T-cell (primary cell): ENCODE data around the gene RPAP3. TPM values are rescaled to one million over a fixed set of nuclear protein-coding genes. Genes with fewer than 3 reads are reported as not detected.
"Not testable (repeated sequence)": the region's sequence is repeated elsewhere in the genome, so short reads cannot be mapped to it uniquely, and the experiment has no call there.

Experiments used
- ATAC-seq, 4 experiments: fragments of 200-7000 bp in 3 of 4; fragments of 150-1000 bp in 1 of 4; cut with Tn5 transposase; replicated peaks in 1 of 4; 1 replicate in 3 of 4; 2 replicates in 1 of 4; pipeline ENCODE4 v1.10.0; 2021; ENCODE audit warnings: moderate library complexity in 3 of 4, mild to moderate bottlenecking in 2 of 4, moderate number of reproducible peaks in 1 of 4
- CTCF ChIA-PET, 2 donors: fragments of 300-600 bp; sonication (Branson Sonifier 250); formaldehyde crosslinking; loops; one replicate each; lab custom pipeline; 2022; ENCODE audit warnings: antibody characterized with exemption in 2 of 2; lab: Charles Lee
- POLR2A ChIA-PET, 2 donors: fragments of 300-600 bp; sonication (Branson Sonifier 250); formaldehyde crosslinking; loops; one replicate each; lab custom pipeline; 2022; ENCODE audit warnings: antibody characterized with exemption in 2 of 2; lab: Charles Lee
- DNase-seq, 35 experiments: peaks; one replicate each; pipeline versions ENCODE4 v3.0.0 to v3.0.0-alpha.2; 2013 to 2023
- H3K27ac ChIP-seq: one replicate; pipeline ENCODE4 v1.5.1; 2013; ENCODE audit warnings: low read length
- H3K27me3 ChIP-seq, 2 experiments: replicated peaks in 1 of 2; 1 replicate in 1 of 2; 2 replicates in 1 of 2; pipeline versions ENCODE4 v1.6.1 to v1.7.0; 2013; ENCODE audit warnings: low read length in 1 of 2, mixed read lengths in 1 of 2; ENCODE audit not compliant: control insufficient read depth in 2 of 2, insufficient read depth in 2 of 2; ENCODE audit errors: extremely low read depth in 1 of 2
- H3K36me3 ChIP-seq, 2 donors: 1 replicate in 1 of 2; 2 replicates in 1 of 2; pipeline versions ENCODE4 v1.6.1 to v1.7.0; 2013; ENCODE audit warnings: low read length in 1 of 2; ENCODE audit not compliant: control insufficient read depth in 2 of 2, insufficient read depth in 1 of 2; ENCODE audit errors: extremely low read depth in 1 of 2
- H3K4me1 ChIP-seq, 2 experiments: 1 replicate in 1 of 2; 2 replicates in 1 of 2; pipeline versions ENCODE4 v1.6.1 to v1.7.0; 2013; ENCODE audit warnings: low read length in 2 of 2, mixed read lengths in 1 of 2; ENCODE audit not compliant: insufficient read depth in 2 of 2, control insufficient read depth in 1 of 2; ENCODE audit errors: extremely low read depth in 1 of 2
- H3K4me3 ChIP-seq, 2 donors: 1 replicate in 1 of 2; 2 replicates in 1 of 2; pipeline versions ENCODE4 v1.5.1 to v1.7.0; 2013; ENCODE audit warnings: mild to moderate bottlenecking in 2 of 2, low read length in 1 of 2, moderate library complexity in 1 of 2; ENCODE audit not compliant: control insufficient read depth in 1 of 2; ENCODE audit errors: extremely low read depth in 1 of 2
- H3K9me3 ChIP-seq: 2 replicates; pipeline ENCODE4 v1.7.0; 2013
- H3K27ac Mint-ChIP-seq, 2 donors: one replicate each; pipeline ENCODE4 v1.8.0; 2020 to 2021; ENCODE audit warnings: mild to moderate bottlenecking in 2 of 2, mixed read lengths in 2 of 2
- H3K27me3 Mint-ChIP-seq, 2 donors: one replicate each; pipeline ENCODE4 v1.8.0; 2021 to 2022; ENCODE audit warnings: mixed read lengths in 2 of 2
- H3K36me3 Mint-ChIP-seq: one replicate; pipeline ENCODE4 v1.8.0; 2021; ENCODE audit warnings: mixed read lengths
- H3K4me1 Mint-ChIP-seq, 3 donors: one replicate each; pipeline ENCODE4 v1.8.0; 2020 to 2022; ENCODE audit warnings: mixed read lengths in 3 of 3, mild to moderate bottlenecking in 1 of 3
- H3K4me3 Mint-ChIP-seq, 3 donors: one replicate each; pipeline ENCODE4 v1.8.0; 2020 to 2022; ENCODE audit warnings: mild to moderate bottlenecking in 3 of 3, mixed read lengths in 3 of 3, moderate library complexity in 3 of 3
- H3K9me3 Mint-ChIP-seq, 3 donors: one replicate each; pipeline ENCODE4 v1.8.0; 2020 to 2022; ENCODE audit warnings: mixed read lengths in 3 of 3
- WGBS: methylation state at CpG from one replicate; pipeline ENCODE4 v1.1.5; 2013; ENCODE audit warnings: missing lambda C conversion rate; ENCODE audit not compliant: insufficient coverage; 5-methylcytosine and 5-hydroxymethylcytosine counted together
- total RNA-seq, 35 experiments: library from RNA in 6 of 35; stranded (reverse) in 6 of 35; fragments of 120-200 nt in 1 of 35; gene quantifications; one replicate each; pipeline versions ENCODE4 v1.2.1 to v1.2.4 and lab custom pipeline; 2013 to 2026

RPAP3 gene
- total RNA-seq, 5 donors from 2014 or later (not counting 1 experiment from before 2014, with no cell fraction given), result 24.0 to 33.5 (median 29.4) TPM

DNA sequence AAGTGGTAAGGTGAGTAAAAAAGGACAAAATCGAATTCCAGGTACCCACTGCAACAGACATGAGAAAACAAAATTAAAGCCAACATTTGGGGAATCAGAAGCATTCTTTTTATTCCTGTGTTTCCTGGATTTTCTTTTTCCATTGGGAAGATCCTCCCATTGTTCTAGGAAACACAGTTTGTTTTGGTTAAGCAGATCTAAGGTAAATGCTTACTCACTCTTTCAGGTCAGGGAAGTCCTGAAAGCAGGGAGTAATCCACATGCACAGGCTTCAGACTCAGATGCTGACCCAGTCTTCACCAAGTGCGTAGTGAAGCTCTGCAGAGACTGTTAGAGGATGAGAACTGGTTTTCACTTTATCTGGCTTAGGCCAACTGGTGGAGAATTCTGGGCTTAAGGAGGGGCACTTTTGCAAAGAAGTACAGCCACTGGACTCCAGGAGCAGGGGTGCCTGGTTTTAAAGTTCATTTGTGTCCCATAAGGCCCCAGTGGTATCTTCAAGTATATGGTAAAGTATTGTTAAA lies 57.7 kb downstream of the RPAP3 start:
- ATAC-seq, result no peak
- no peaks in the 10 kb centered on the region for H3K27me3 Mint-ChIP-seq
- H3K4me1 Mint-ChIP-seq, result peaks cover 12 to 15% (median 14%) of the 10 kb centered on the region in 3 donors
- no peak for DNase-seq
- 100% methylated on average over 1 of the region's 2 CpGs for WGBS
- Histone ChIP-seq H3K27me3 (no peaks in the 10 kb centered on the region), H3K4me1 (peaks cover 0 to 9% of the 10 kb centered on the region in 2 experiments), H3K36me3 (peaks cover 0 to 4% of the 10 kb centered on the region in 2 donors), H3K4me3 (no peak overlapping the region), H3K9me3 (no peaks in the 10 kb centered on the region), H3K27ac (no peak overlapping the region)
- H3K9me3 Mint-ChIP-seq, result peaks cover 6 to 15% (median 11%) of the 10 kb centered on the region in 3 donors
- peaks cover 27% of the 10 kb centered on the region for H3K36me3 Mint-ChIP-seq
- POLR2A ChIA-PET, result no interaction called here
- H3K4me3 Mint-ChIP-seq, result no peak overlapping the region
- H3K27ac Mint-ChIP-seq, result no peak overlapping the region
- CTCF ChIA-PET, result no interaction called here

GRCh38 chr12:47642310-47642709 lies 63.5 kb downstream of the RPAP3 start:
- DNase-seq, H3K9me3 ChIP-seq, POLR2A ChIA-PET, H3K4me1 ChIP-seq, H3K27me3 ChIP-seq, CTCF ChIA-PET, H3K36me3 ChIP-seq, H3K27ac ChIP-seq, H3K4me3 ChIP-seq, ATAC-seq, H3K4me1 Mint-ChIP-seq, H3K27me3 Mint-ChIP-seq, H3K4me3 Mint-ChIP-seq, H3K27ac Mint-ChIP-seq: not testable (repeated sequence)
- WGBS, result 100% methylated on average over 2 of the region's 3 CpGs
- Mint-ChIP-seq H3K36me3 (peaks cover 77% of the 10 kb centered on the region), H3K9me3 (peaks cover 29 to 64% (median 49%) of the 10 kb centered on the region in 3 donors)

GRCh38 chr12:47636908-47637780 lies 68.7 kb downstream of the RPAP3 start:
- POLR2A ChIA-PET, result no interaction called here

GRCh38 chr12:47635770-47636169 lies 70.1 kb downstream of the RPAP3 start:
- H3K27ac ChIP-seq, H3K4me1 Mint-ChIP-seq, H3K27ac Mint-ChIP-seq, H3K36me3 ChIP-seq, DNase-seq, H3K9me3 ChIP-seq, H3K4me3 ChIP-seq, POLR2A ChIA-PET, H3K4me3 Mint-ChIP-seq, H3K27me3 Mint-ChIP-seq, ATAC-seq, H3K4me1 ChIP-seq, H3K27me3 ChIP-seq: not testable (repeated sequence)
- CTCF ChIA-PET, result interaction anchor here in 1 of 2 donors (0.7 kb wide), 1 partner anchor 603 kb away, joined by 3 read pairs; no protein-coding TSS in a partner anchor
- Mint-ChIP-seq H3K9me3 (peaks cover 23 to 32% (median 26%) of the 10 kb centered on the region in 3 donors), H3K36me3 (peaks cover 67% of the 10 kb centered on the region)

More at GRCh38 chr12:47636908-47637780, 68.7 kb downstream of the RPAP3 start:
- Mint-ChIP-seq H3K4me1 (peaks cover 0 to 5% (median 2%) of the 10 kb centered on the region in 3 donors), H3K27ac (no peak overlapping the region), H3K4me3 (no peak overlapping the region), H3K9me3 (peaks cover 23 to 42% (median 34%) of the 10 kb centered on the region in 3 donors), H3K27me3 (no peaks in the 10 kb centered on the region), H3K36me3 (peaks cover 66% of the 10 kb centered on the region)
- Histone ChIP-seq H3K36me3 (no peaks in the 10 kb centered on the region), H3K27me3 (no peaks in the 10 kb centered on the region), H3K4me1 (no peaks in the 10 kb centered on the region), H3K9me3 (peaks cover 3% of the 10 kb centered on the region), H3K27ac (no peak overlapping the region), H3K4me3 (no peak overlapping the region)
- DNase-seq (peak in 25 of 35 experiments; percentile 0 to 48 (median 18)), ATAC-seq (no peak)
- CTCF ChIA-PET, result interaction anchor here in 1 of 2 donors (0.6 to 1.0 kb wide), 3 partner anchors 24 to 243 kb away, joined by 3 to 5 read pairs (median 3); no protein-coding TSS in a partner anchor
- 73% methylated on average over 6 of the region's 8 CpGs for WGBS

DNA sequence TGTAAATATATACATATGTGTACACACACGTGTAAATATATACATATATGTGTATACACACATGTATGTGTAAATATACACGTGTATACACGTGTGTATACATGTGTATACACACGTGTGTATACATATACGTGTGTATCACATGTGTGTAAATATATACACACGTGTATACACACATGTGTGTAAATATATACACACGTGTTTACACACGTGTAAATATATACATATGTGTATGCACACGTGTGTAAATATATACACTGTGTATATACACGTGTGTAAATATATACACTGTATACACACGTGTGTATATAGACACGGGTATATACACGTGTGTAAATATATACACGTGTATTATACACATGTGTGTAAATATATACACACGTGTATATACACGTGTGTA lies 71.7 kb downstream of the RPAP3 start:
- H3K27ac Mint-ChIP-seq, result no peak overlapping the region
- no peak overlapping the region for H3K4me3 Mint-ChIP-seq
- ATAC-seq (no peak), DNase-seq (peak in 1 of 35 experiments; percentile 4)
- no peaks in the 10 kb centered on the region for H3K27me3 Mint-ChIP-seq
- peaks cover 2 to 7% (median 5%) of the 10 kb centered on the region in 3 donors for H3K4me1 Mint-ChIP-seq
- no peaks in the 10 kb centered on the region for H3K27me3 ChIP-seq
- CTCF ChIA-PET, result no interaction called here
- peaks cover 16 to 25% (median 21%) of the 10 kb centered on the region in 3 donors for H3K9me3 Mint-ChIP-seq
- no peak overlapping the region for H3K4me3 ChIP-seq
- POLR2A ChIA-PET, result no interaction called here
- WGBS, result no CpG with 5 or more reads among the region's 16 CpGs
- H3K4me1 ChIP-seq, result no peaks in the 10 kb centered on the region
- H3K9me3 ChIP-seq, result no peaks in the 10 kb centered on the region
- H3K36me3 ChIP-seq, result no peaks in the 10 kb centered on the region
- no peak overlapping the region for H3K27ac ChIP-seq
- H3K36me3 Mint-ChIP-seq, result peaks cover 65% of the 10 kb centered on the region

DNA sequence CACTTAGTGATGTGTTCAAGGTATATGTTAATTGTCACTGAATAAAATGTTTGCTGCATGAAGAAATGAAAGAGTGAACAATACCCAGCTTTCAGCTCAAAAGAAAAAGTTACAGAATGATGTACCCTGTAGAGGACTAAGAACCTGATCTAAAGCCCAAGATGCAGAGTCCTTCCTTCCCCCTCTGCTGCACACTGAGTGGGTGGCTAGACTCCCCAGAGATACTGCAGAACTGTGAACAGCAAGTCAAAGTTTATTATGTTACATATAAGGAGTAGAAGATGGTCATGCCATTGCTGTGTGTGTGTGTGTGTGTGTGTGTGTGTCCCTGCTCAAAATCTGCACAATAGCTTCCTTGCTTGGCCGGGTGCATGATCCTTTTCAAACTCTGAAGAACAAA lies 83.9 kb downstream of the RPAP3 start:
- H3K4me1 ChIP-seq, result no peaks in the 10 kb centered on the region
- no peaks in the 10 kb centered on the region for H3K27me3 ChIP-seq
- Mint-ChIP-seq H3K36me3 (peaks cover 70% of the 10 kb centered on the region), H3K27me3 (no peaks in the 10 kb centered on the region), H3K4me1 (no peaks in the 10 kb centered on the region), H3K9me3 (peaks cover 5 to 7% (median 7%) of the 10 kb centered on the region in 3 donors), H3K4me3 (no peak overlapping the region), H3K27ac (no peak overlapping the region)
- no peaks in the 10 kb centered on the region for H3K9me3 ChIP-seq
- ChIA-PET CTCF (no interaction called here), POLR2A (interaction anchor here in 1 of 2 donors (0.7 kb wide), 1 partner anchor 1498 kb away, joined by 3 read pairs; no protein-coding TSS in a partner anchor)
- no peak overlapping the region for H3K27ac ChIP-seq
- ATAC-seq (no peak), DNase-seq (no peak)
- no CpG with 5 or more reads among the region's 1 CpG for WGBS
- H3K36me3 ChIP-seq, result peaks cover 0 to 6% of the 10 kb centered on the region in 2 donors
- no peak overlapping the region for H3K4me3 ChIP-seq
